HEK293T (cell line): ENCODE results near the gene SNX3.

Experiments
- BHLHE40 ChIP-seq: fragments of 450-650 bp; IDR thresholded peaks from 2 replicates; pipeline ENCODE4 v1.6.1; 2016; ENCODE audit warnings: mild to moderate bottlenecking, moderate library complexity, borderline replicate concordance
- CTBP1 ChIP-seq: fragments of 450-650 bp; IDR thresholded peaks from 2 replicates; pipeline ENCODE4 v1.6.1; 2016; ENCODE audit warnings: borderline replicate concordance
- ELF4 ChIP-seq: fragments of 450-650 bp; IDR thresholded peaks from 2 replicates; pipeline ENCODE4 v1.6.1; 2017; ENCODE audit warnings: antibody characterized with exemption
- FOXA1 ChIP-seq: fragments of 450-650 bp; IDR thresholded peaks from 2 replicates; pipeline ENCODE4 v1.6.1; 2016; ENCODE audit warnings: mild to moderate bottlenecking
- FOXM1 ChIP-seq: fragments of 450-650 bp; IDR thresholded peaks from 2 replicates; pipeline ENCODE4 v1.6.1; 2017; ENCODE audit warnings: mild to moderate bottlenecking, borderline replicate concordance
- L3MBTL2 ChIP-seq: fragments of 450-650 bp; conservative IDR thresholded peaks from 2 replicates; pipeline ENCODE4 v1.6.1; 2016; ENCODE audit warnings: mild to moderate bottlenecking
- LEF1 ChIP-seq: fragments of 450-650 bp; IDR thresholded peaks from 2 replicates; pipeline ENCODE4 v1.6.1; 2017; ENCODE audit warnings: mild to moderate bottlenecking, borderline replicate concordance
- NFRKB ChIP-seq: fragments of 450-650 bp; IDR thresholded peaks from 2 replicates; pipeline ENCODE4 v1.6.1; 2016; ENCODE audit warnings: mild to moderate bottlenecking, moderate library complexity
- PKNOX1 ChIP-seq: fragments of 450-650 bp; IDR thresholded peaks from 2 replicates; pipeline ENCODE4 v1.6.1; 2016
- SP1 ChIP-seq: fragments of 450-650 bp; IDR thresholded peaks from 2 replicates; pipeline ENCODE4 v1.6.1; 2017
- SUZ12 ChIP-seq: fragments of 450-650 bp; IDR thresholded peaks from 2 replicates; pipeline ENCODE4 v1.6.1; 2016; ENCODE audit warnings: mild to moderate bottlenecking
- TARDBP ChIP-seq: fragments of 450-650 bp; IDR thresholded peaks from 2 replicates; pipeline ENCODE4 v1.6.1; 2016
- ZNF384 ChIP-seq: fragments of 450-650 bp; IDR thresholded peaks from 2 replicates; pipeline ENCODE4 v1.6.1; 2016

DNA sequence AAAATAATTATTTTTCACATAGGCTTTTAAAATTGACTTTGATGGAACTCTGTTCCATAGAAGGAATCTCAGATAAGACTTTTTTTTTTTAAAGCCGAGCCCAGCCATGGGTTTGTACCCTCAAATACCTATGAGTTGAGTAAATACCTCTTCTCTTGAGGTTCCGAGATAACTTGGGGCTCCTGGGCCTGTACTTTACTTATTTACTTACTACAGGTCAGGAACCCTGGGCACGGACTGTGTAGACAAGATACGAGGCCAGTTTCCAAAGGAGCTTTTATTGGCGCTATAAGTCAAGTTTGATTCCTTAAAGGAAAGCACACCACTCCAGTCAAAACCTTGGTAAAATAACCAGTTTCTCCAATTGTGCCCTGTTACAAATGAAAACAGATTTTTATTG lies 41.5 kb upstream of the SNX3 start:
- TF ChIP-seq SUZ12 (no peak), ZNF384 (no peak), SP1 (no peak), L3MBTL2 (no peak), ELF4 (no peak), PKNOX1 (no peak), TARDBP (no peak), BHLHE40 (no peak), FOXM1 (no peak), LEF1 (no peak), FOXA1 (no peak), NFRKB (no peak), CTBP1 (no peak)
